Fibroblast of pulmonary artery (primary cell): ENCODE data around the gene RAB1B.
A peak's percentile ranks its signal among the peaks of the same experiment; 100 is the strongest.

ENCODE experiments used
- DNase-seq: peaks from one replicate; pipeline ENCODE4 v3.0.0-alpha.2; 2010; ENCODE audit warnings: low read depth
- H3K4me3 ChIP-seq: replicated peaks from 2 replicates; pipeline ENCODE4 v1.5.1; 2011; ENCODE audit warnings: low read depth, mild to moderate bottlenecking, control low read depth, low read length, moderate library complexity
- CTCF ChIP-seq: IDR thresholded peaks from 2 replicates; pipeline ENCODE4 v1.5.1; 2011; ENCODE audit warnings: mild to moderate bottlenecking, control low read depth, low read length, inconsistent platforms; ENCODE audit errors: missing control alignments

The RAB1B gene

DNA sequence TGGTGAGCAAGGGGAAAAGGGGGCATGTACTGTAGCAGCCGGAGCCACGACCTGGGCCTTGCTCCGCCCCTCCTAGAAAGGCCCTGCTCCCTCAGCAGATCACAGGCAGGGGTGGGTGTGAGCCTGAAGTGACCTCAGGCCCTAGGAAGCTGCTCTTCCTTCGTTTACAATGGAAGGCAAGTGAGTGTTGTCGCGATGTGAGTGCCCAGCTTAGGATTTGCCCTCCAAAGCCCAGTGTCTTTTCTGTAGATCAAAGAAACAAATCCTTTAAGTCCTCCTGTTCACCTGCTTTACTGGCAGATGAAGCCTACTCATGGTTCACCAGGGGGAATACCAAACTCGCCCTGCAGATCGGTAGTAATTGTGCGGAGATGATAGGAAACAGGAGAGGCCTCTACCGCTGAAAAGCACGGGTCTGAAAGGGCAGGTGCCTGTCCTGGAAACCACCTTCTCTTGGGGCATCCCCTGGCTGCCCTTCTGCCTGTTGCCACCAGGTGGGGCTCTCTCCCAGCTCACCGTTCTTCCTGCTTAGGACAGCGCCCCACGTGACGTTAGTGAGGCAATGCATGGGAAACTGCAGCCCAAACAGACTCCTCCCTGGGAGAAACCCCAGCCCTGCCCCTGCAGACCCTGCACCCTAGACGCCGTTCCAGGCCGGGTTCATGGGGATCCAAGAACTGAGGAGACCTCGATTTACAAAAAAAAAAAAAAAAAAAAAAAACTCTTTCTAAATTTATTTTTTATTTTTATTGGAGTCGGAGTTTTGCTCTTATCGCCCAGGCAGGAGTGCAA is 45.9 kb upstream of the RAB1B start:
- peak; percentile 93 for DNase-seq
- TF ChIP-seq CTCF, result peak; percentile 100
- H3K4me3 ChIP-seq, result no peak overlapping the region

- no peak overlapping the region for H3K4me3 ChIP-seq
- no peak for DNase-seq
- TF ChIP-seq CTCF, result no peak
Observed at GRCh38 chr11:66224226-66224855, 44.1 kb upstream of the RAB1B start.

- no peak for TF ChIP-seq CTCF
- DNase-seq, result no peak
- no peak overlapping the region for H3K4me3 ChIP-seq
Observed at GRCh38 chr11:66225066-66225465, 43.4 kb upstream of the RAB1B start.

DNA sequence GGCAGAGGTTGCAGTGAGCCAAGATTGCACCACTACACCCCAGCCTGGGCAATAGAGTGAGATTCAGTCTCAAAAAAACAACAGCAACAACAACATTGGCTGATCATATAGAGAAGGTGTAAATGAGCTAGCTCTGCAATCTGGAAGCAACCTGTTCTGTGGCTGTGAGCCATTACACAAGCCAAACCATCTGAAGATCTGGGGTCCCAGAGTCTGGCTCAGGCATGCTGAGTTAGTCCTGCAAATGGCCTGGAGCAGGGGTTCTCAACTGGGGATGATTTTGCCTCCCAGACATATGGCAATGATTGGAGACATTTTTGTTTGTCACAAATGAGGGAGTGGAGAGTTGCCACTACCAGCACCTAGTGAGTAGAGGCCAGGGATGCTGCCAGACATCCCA is 42.3 kb upstream of the RAB1B start:
- no peak overlapping the region for H3K4me3 ChIP-seq
- TF ChIP-seq CTCF, result no peak
- no peak for DNase-seq

- TF ChIP-seq CTCF, result no peak
- no peak for DNase-seq
- no peak overlapping the region for H3K4me3 ChIP-seq
Observed at GRCh38 chr11:66227700-66228099, 40.7 kb upstream of the RAB1B start.

GRCh38 chr11:66228521-66228920 is 39.9 kb upstream of the RAB1B start:
- no peak for TF ChIP-seq CTCF
- no peak overlapping the region for H3K4me3 ChIP-seq
- no peak for DNase-seq
